ENCODE measurements around the gene SLAMF1.

Gene SLAMF1

GRCh38 chr1:160619742-160620277 is 27.0 kb downstream of the SLAMF1 start:
- peak; percentile 85 for FAIRE-seq
- TF ChIP-seq POLR2AphosphoS5 (IDR thresholded peaks at IDR 0.05; ENCODE audit: low read depth, low read length), result peak; percentile 40; the same call in 1 of the 2 replicates
- no peak for TF ChIP-seq POU2F2 (IDR thresholded peaks at IDR 0.05; ENCODE audit: low read depth, low read length)
- TF ChIP-seq SPI1 (IDR thresholded peaks at IDR 0.05; ENCODE audit: low read depth, low read length), result no peak
- no peak for TF ChIP-seq TAF1 (IDR thresholded peaks at IDR 0.05; ENCODE audit: low read depth, low read length)
- TF ChIP-seq PAX5 (IDR thresholded peaks at IDR 0.05; ENCODE audit: insufficient read depth, low read length, severe bottlenecking), result no peak

GRCh38 chr1:160618763-160619274 is 28.0 kb downstream of the SLAMF1 start:
- DNase-seq (ENCODE audit: insufficient read length, low spot score), result no peak
- TF ChIP-seq PAX5 (IDR thresholded peaks at IDR 0.05; ENCODE audit: insufficient read depth, low read length, severe bottlenecking) (no peak), POLR2A (IDR thresholded peaks at IDR 0.05; ENCODE audit: low read depth, low read length) (peak; percentile 41; the same call in 1 of the 2 replicates)
- peak; percentile 5 for FAIRE-seq

More at GRCh38 chr1:160619742-160620277, 27.0 kb downstream of the SLAMF1 start:
- no peak for DNase-seq (ENCODE audit: insufficient read length, low spot score)

GRCh38 chr1:160618327-160618726 is 28.5 kb downstream of the SLAMF1 start:
- FAIRE-seq, result peak; percentile 82
- no peak for TF ChIP-seq PAX5 (IDR thresholded peaks at IDR 0.05; ENCODE audit: insufficient read depth, low read length, severe bottlenecking)
- no peak for TF ChIP-seq POLR2AphosphoS5 (IDR thresholded peaks at IDR 0.05; ENCODE audit: low read depth, low read length)
- no peak for TF ChIP-seq SPI1 (IDR thresholded peaks at IDR 0.05; ENCODE audit: low read depth, low read length)
- no peak for TF ChIP-seq POU2F2 (IDR thresholded peaks at IDR 0.05; ENCODE audit: low read depth, low read length)
- TF ChIP-seq TAF1 (IDR thresholded peaks at IDR 0.05; ENCODE audit: low read depth, low read length), result no peak
- no peak for TF ChIP-seq POLR2A (IDR thresholded peaks at IDR 0.05; ENCODE audit: low read depth, low read length)
- no peak for DNase-seq (ENCODE audit: insufficient read length, low spot score)

- DNase-seq (ENCODE audit: insufficient read length, low spot score) (no peak), FAIRE-seq (peak; percentile 50)
- TF ChIP-seq PAX5 (IDR thresholded peaks at IDR 0.05; ENCODE audit: insufficient read depth, low read length, severe bottlenecking) (no peak), POLR2A (IDR thresholded peaks at IDR 0.05; ENCODE audit: low read depth, low read length) (no peak), SPI1 (IDR thresholded peaks at IDR 0.05; ENCODE audit: low read depth, low read length) (no peak), TAF1 (IDR thresholded peaks at IDR 0.05; ENCODE audit: low read depth, low read length) (no peak), POU2F2 (IDR thresholded peaks at IDR 0.05; ENCODE audit: low read depth, low read length) (no peak), POLR2AphosphoS5 (IDR thresholded peaks at IDR 0.05; ENCODE audit: low read depth, low read length) (no peak)
These were observed 31.2 kb downstream of the SLAMF1 start for GRCh38 chr1:160615660-160616059.

- TF ChIP-seq TAF1 (IDR thresholded peaks at IDR 0.05; ENCODE audit: low read depth, low read length) (no peak), POU2F2 (IDR thresholded peaks at IDR 0.05; ENCODE audit: low read depth, low read length) (no peak), SPI1 (IDR thresholded peaks at IDR 0.05; ENCODE audit: low read depth, low read length) (no peak), POLR2A (IDR thresholded peaks at IDR 0.05; ENCODE audit: low read depth, low read length) (no peak), POLR2AphosphoS5 (IDR thresholded peaks at IDR 0.05; ENCODE audit: low read depth, low read length) (no peak), PAX5 (IDR thresholded peaks at IDR 0.05; ENCODE audit: insufficient read depth, low read length, severe bottlenecking) (no peak)
- DNase-seq (ENCODE audit: insufficient read length, low spot score) (no peak), FAIRE-seq (no peak)
These were observed 32.4 kb downstream of the SLAMF1 start for GRCh38 chr1:160614410-160614809.

- DNase-seq (ENCODE audit: insufficient read length, low spot score) (no peak), FAIRE-seq (peak; percentile 69)
- no peak for TF ChIP-seq TAF1 (IDR thresholded peaks at IDR 0.05; ENCODE audit: low read depth, low read length)
- no peak for TF ChIP-seq POU2F2 (IDR thresholded peaks at IDR 0.05; ENCODE audit: low read depth, low read length)
- no peak; the same call in 1 of the 2 replicates for TF ChIP-seq POLR2AphosphoS5 (IDR thresholded peaks at IDR 0.05; ENCODE audit: low read depth, low read length)
- TF ChIP-seq PAX5 (IDR thresholded peaks at IDR 0.05; ENCODE audit: insufficient read depth, low read length, severe bottlenecking), result no peak
These were observed 34.1 kb downstream of the SLAMF1 start for GRCh38 chr1:160612613-160613218.

GRCh38 chr1:160610569-160611242 is 36.1 kb downstream of the SLAMF1 start:
- DNase-seq (ENCODE audit: insufficient read length, low spot score) (no peak), FAIRE-seq (no peak)
- TF ChIP-seq TAF1 (IDR thresholded peaks at IDR 0.05; ENCODE audit: low read depth, low read length), result no peak
- peak; percentile 56; the same call in 1 of the 2 replicates for TF ChIP-seq POLR2AphosphoS5 (IDR thresholded peaks at IDR 0.05; ENCODE audit: low read depth, low read length)

GRCh38 chr1:160608941-160609340 is 37.9 kb downstream of the SLAMF1 start:
- no peak for TF ChIP-seq PAX5 (IDR thresholded peaks at IDR 0.05; ENCODE audit: insufficient read depth, low read length, severe bottlenecking)
- no peak for TF ChIP-seq SPI1 (IDR thresholded peaks at IDR 0.05; ENCODE audit: low read depth, low read length)
- no peak; the same call in 1 of the 2 replicates for TF ChIP-seq POLR2AphosphoS5 (IDR thresholded peaks at IDR 0.05; ENCODE audit: low read depth, low read length)
- no peak; the same call in none of the 2 replicates for TF ChIP-seq POLR2A (IDR thresholded peaks at IDR 0.05; ENCODE audit: low read depth, low read length)
- no peak for TF ChIP-seq POU2F2 (IDR thresholded peaks at IDR 0.05; ENCODE audit: low read depth, low read length)
- TF ChIP-seq TAF1 (IDR thresholded peaks at IDR 0.05; ENCODE audit: low read depth, low read length), result no peak
- FAIRE-seq (no peak), DNase-seq (ENCODE audit: insufficient read length, low spot score) (no peak)

GRCh38 chr1:160608514-160608913 is 38.3 kb downstream of the SLAMF1 start:
- DNase-seq (ENCODE audit: insufficient read length, low spot score) (no peak), FAIRE-seq (no peak)
- no peak for TF ChIP-seq POLR2AphosphoS5 (IDR thresholded peaks at IDR 0.05; ENCODE audit: low read depth, low read length)
- TF ChIP-seq SPI1 (IDR thresholded peaks at IDR 0.05; ENCODE audit: low read depth, low read length), result no peak
- no peak for TF ChIP-seq POLR2A (IDR thresholded peaks at IDR 0.05; ENCODE audit: low read depth, low read length)
- no peak for TF ChIP-seq PAX5 (IDR thresholded peaks at IDR 0.05; ENCODE audit: insufficient read depth, low read length, severe bottlenecking)
- TF ChIP-seq POU2F2 (IDR thresholded peaks at IDR 0.05; ENCODE audit: low read depth, low read length), result no peak
- no peak for TF ChIP-seq TAF1 (IDR thresholded peaks at IDR 0.05; ENCODE audit: low read depth, low read length)

All from GM12891 (cell line).